BJ (cell line): ENCODE measurements around the gene C20orf204. TPM values are rescaled to one million over a fixed set of nuclear protein-coding genes. Genes with fewer than 3 reads are reported as not detected.

ENCODE experiments used
- CTCF ChIA-PET: fragments of 350-600 bp; formaldehyde crosslinking; extraction: SDS; loops from one replicate; lab custom pipeline; 2021; ENCODE audit warnings: antibody characterized with exemption, inconsistent platforms; lab: Yijun Ruan, JAX
- POLR2A ChIA-PET: fragments of 300-600 bp; sonication (Branson Sonifier 250); formaldehyde crosslinking; extraction: SDS; loops from one replicate; lab custom pipeline; 2021; ENCODE audit warnings: antibody characterized with exemption; lab: Charles Lee
- DNase-seq: peaks from one replicate; pipeline ENCODE4 v3.0.0-alpha.2; 2011; ENCODE audit warnings: low read depth
- H3K27me3 ChIP-seq: 2 replicates; pipeline ENCODE4 v1.6.0; 2011; ENCODE audit warnings: low read length; ENCODE audit not compliant: control insufficient read depth, insufficient read depth
- H3K36me3 ChIP-seq: 2 replicates; pipeline ENCODE4 v1.5.1; 2011; ENCODE audit warnings: low read length; ENCODE audit not compliant: control insufficient read depth, insufficient read depth
- H3K4me3 ChIP-seq: 2 replicates; pipeline ENCODE4 v1.5.1; 2011; ENCODE audit warnings: low read depth, mild to moderate bottlenecking, control low read depth, low read length
- polyA plus RNA-seq: library from polyadenylated mRNA; depleted of rRNA; stranded (reverse); fragments of >200 nt; gene quantifications from 2 replicates; pipeline ENCODE4 v1.2.3, GENCODE V29; 2011
- TF ChIP-seq, protein P1 (sequence below): IDR thresholded peaks from 2 replicates; pipeline ENCODE4 v1.5.1; 2011; ENCODE audit warnings: low read depth, mild to moderate bottlenecking, control low read depth, inconsistent platforms, low read length, moderate library complexity; ENCODE audit not compliant: insufficient read depth

Gene C20orf204
- polyA plus RNA-seq, 1 experiment = 0.05 TPM

DNA sequence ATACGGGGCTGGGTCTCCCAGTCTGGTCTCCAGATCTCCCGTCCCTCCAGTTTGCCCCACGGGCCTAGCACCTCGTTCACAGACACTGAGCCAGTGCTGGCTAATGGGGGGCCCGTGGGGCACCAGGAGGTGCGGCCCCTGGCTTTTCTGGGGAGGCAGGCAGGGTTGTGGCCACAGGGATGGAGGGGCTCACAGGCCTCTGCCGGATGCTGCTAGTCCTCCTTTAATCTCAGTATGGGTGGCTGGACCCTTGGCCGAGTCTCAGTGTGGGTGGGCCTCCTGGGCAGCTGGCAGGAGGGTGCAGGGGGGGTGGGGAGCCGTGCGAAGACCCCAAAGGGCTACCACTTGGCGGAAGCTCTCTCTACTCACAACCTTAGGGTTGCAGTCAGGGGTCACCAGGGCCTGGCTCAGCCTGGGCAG is 15.1 kb downstream of the C20orf204 start:
- Histone ChIP-seq H3K36me3 (no peaks in the 10 kb centered on the region), H3K27me3 (peaks cover 26% of the 10 kb centered on the region), H3K4me3 (no peak overlapping the region)
- ChIA-PET POLR2A (no interaction called here), CTCF (interaction anchor here (1.2 to 1.8 kb wide), 2 partner anchors 9 to 33 kb away, joined by 3 to 4 read pairs; partner anchors contain the start of gene LKAAEAR1)
- TF ChIP-seq, protein P1, sequence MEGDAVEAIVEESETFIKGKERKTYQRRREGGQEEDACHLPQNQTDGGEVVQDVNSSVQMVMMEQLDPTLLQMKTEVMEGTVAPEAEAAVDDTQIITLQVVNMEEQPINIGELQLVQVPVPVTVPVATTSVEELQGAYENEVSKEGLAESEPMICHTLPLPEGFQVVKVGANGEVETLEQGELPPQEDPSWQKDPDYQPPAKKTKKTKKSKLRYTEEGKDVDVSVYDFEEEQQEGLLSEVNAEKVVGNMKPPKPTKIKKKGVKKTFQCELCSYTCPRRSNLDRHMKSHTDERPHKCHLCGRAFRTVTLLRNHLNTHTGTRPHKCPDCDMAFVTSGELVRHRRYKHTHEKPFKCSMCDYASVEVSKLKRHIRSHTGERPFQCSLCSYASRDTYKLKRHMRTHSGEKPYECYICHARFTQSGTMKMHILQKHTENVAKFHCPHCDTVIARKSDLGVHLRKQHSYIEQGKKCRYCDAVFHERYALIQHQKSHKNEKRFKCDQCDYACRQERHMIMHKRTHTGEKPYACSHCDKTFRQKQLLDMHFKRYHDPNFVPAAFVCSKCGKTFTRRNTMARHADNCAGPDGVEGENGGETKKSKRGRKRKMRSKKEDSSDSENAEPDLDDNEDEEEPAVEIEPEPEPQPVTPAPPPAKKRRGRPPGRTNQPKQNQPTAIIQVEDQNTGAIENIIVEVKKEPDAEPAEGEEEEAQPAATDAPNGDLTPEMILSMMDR = no peak
- DNase-seq = no peak

DNA sequence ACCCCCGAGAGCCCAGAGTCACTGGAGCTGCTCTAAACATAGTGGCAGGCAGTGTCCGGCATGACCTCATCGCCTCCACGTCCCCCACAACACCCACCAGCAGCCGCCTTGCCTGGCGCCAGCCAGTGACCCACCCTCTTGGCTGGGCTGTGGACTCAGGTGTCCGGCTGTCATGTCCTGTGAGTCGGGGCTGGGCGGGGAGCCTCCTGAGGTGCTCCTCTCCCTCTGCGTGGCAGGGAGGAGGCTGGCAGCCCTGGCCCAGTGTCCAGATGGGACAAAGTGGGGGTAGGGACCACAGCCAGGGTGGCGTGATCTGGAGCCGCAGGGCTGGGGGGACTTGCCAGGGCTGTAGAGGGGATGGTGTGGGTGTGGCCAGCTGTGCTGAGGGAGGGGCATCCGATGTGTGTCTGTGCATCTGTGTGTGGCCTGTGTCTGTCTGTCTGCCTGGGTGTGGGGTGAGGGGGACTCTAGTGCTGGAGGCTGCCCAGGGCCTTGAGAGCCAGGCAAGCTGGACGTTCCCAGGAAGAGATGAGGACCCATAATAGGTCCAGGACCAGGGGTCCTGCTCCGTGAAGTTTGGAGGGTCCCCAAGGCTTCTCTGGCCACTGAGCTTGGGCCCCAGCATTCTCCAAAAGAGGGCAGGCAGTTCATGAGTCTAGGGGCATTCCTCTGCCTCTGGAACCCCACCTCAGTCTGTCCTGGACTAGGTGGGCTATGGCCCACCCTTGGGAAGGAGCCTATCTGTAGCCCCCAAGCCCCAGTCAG is 15.8 kb downstream of the C20orf204 start:
- no peak overlapping the region for H3K4me3 ChIP-seq
- H3K36me3 ChIP-seq = no peaks in the 10 kb centered on the region
- TF ChIP-seq, protein P1 = no peak
- ChIA-PET POLR2A (no interaction called here), CTCF (interaction anchor here (0.6 to 8.0 kb wide), 2 partner anchors 12 to 18 kb away, joined by 3 to 76 read pairs; no protein-coding TSS in a partner anchor)
- peaks cover 23% of the 10 kb centered on the region for H3K27me3 ChIP-seq
- no peak for DNase-seq

DNA sequence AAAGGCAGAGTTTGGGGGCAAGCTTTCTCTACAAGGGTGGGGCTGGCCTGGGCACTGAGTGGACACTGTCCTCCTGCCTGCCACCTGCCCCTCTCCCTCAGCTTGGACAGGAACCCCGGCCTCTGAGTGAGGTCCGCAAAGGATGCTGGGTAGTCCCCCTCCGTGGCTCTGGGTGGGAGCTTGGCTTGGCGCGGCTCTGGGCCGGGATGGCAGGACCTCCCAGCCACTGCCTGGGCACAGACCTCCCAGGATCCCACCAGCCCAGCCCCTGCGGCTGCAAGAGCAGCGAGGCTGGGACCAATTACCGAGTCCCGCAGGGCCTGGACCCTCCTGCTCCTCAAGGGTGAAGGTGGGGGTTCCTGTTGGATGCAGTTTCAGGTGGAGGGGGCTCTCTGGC is 16.3 kb downstream of the C20orf204 start:
- POLR2A ChIA-PET = no interaction called here
- DNase-seq = no peak
- peaks cover 19% of the 10 kb centered on the region for H3K27me3 ChIP-seq
- H3K36me3 ChIP-seq = no peaks in the 10 kb centered on the region
- TF ChIP-seq, protein P1 = no peak
- CTCF ChIA-PET = interaction anchor here (0.6 to 8.0 kb wide), 4 partner anchors 8 to 18 kb away, joined by 3 to 76 read pairs (median 6); partner anchors contain the start of gene TCEA2
- no peak overlapping the region for H3K4me3 ChIP-seq

DNA sequence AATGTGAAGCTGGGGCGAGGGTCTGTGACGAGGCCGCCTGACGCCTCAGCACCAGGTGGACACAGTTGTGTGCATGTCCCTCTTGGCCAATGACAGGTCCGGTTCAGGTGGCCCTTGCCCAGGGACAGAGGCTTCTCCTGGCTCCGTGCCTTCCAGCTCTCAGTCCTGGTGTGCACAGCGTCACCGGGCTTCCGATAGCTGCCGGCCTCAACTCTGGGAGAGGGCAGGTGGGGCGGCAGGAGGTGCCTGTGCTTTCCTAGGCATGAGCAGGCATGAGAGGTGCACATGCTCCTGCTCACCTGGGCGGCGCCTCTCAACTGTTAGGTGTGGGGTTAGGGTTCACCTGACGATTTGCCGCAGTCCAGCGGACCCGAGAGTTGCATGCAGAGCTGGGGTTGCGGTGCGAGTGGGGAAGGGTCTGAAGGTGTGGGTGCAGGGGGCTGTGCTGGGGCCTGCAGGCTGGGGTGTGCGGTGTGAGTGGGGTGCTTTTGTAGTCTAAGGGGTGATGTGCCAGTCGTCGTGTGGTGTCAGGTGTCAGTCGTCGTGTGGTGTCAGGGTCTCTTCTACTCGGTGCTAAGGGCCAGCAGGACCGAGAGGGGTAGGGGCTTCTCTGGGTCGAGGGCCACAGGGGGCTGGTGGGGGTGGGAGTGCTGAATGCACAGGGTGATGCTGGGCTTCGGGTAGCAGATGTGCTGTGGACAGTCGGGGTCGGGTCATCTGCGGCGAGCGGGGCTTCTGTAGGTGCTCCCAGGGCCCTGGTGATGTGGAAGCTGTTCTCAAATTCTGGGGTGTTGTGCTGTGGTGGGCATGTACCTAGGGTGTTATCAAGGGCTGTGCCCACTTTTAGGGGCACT is 17.2 kb downstream of the C20orf204 start:
- DNase-seq = no peak
- peaks cover 12% of the 10 kb centered on the region; the same call in 1 of the 2 replicates for H3K27me3 ChIP-seq
- POLR2A ChIA-PET = no interaction called here
- no peak overlapping the region for H3K4me3 ChIP-seq
- H3K36me3 ChIP-seq = no peaks in the 10 kb centered on the region
- TF ChIP-seq, protein P1 = no peak
- CTCF ChIA-PET = interaction anchor here (2.0 to 8.0 kb wide), 3 partner anchors 9 to 13 kb away, joined by 5 to 76 read pairs (median 7); partner anchors contain the start of gene TCEA2
